Gastrocnemius medialis (tissue), 4 donors: ENCODE measurements around the gene ELMO1.

Source experiments
- CTCF ChIP-seq, 5 experiments: fragments of 450-650 bp in 3 of 5; fragments of 200-600 bp in 2 of 5; sonication (generic) in 2 of 5; IDR thresholded peaks in 4 of 5; conservative IDR thresholded peaks in 1 of 5; 1 replicate in 4 of 5; 2 replicates in 1 of 5; pipeline ENCODE4 v1.5.1; 2016 to 2019; ENCODE audit warnings: antibody characterized with exemption in 5 of 5, mild to moderate bottlenecking in 3 of 5, moderate library complexity in 3 of 5
- POLR2A ChIP-seq, 2 donors: fragments of 450-650 bp; IDR thresholded peaks; one replicate each; pipeline ENCODE4 v1.6.1; 2017; ENCODE audit warnings: antibody characterized with exemption in 2 of 2, mild to moderate bottlenecking in 2 of 2, moderate library complexity in 2 of 2

DNA sequence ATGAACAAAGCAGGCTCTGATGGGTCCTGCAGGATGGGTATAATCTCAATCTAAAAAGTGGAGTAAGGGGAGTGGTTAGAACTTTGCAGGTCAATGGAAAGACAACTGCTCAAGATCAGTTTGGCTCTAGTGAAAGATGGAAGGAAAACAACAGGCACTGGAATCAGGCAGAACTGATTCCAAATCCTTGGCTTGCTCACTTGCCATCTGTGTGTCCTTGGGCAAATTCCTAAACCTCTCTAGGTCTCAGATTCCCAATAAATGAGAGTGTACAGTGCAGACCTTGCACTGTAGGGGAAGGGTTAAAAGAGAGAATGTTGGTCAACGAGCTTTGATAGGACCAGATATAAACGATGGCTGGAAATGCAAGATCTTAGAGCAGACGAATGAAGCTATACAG, 538.3 kb downstream of the ELMO1 start:
- TF ChIP-seq CTCF (IDR thresholded peaks at IDR 0.05 in 4 of 5, conservative IDR thresholded peaks at IDR 0.05 in 1 of 5): no peak
- TF ChIP-seq POLR2A (IDR thresholded peaks at IDR 0.05): no peak
